Measurements from ENCODE around the gene MAPK8IP1. TPM values are rescaled to one million over a fixed set of nuclear protein-coding genes. Genes with fewer than 3 reads are reported as not detected.

MAPK8IP1 gene
- polyA plus RNA-seq, 2 of the 4 experiments (the other 2 are of a cell fraction): 2.6 to 5.8 TPM

- CTCF ChIA-PET: interaction anchor here (0.6 to 5.6 kb wide), 2 partner anchors 7 to 37 kb away, joined by 3 to 39 read pairs; no protein-coding TSS in a partner anchor
- FAIRE-seq: no peak
- peak in 1 of 2 experiments; percentile 19 for DNase-seq (ENCODE audit: low read depth in 1 of 2, low spot score in 1 of 2)
- POLR2A ChIA-PET: no interaction called here
- no peaks in the 10 kb centered on the region for H3K9me3 ChIP-seq
- H3K27ac ChIP-seq: peak overlapping the region; percentile 11 to 22; a peak in 2 of 6 replicates
- ATAC-seq: peak in 1 of 2 experiments; percentile 53; a peak in 4 of 6 replicates
- WGBS (ENCODE audit: missing lambda C conversion rate): 49% methylated on average over 7 of the region's 7 CpGs
- no peak overlapping the region for H3K4me3 ChIP-seq
- H3K4me1 ChIP-seq: peaks cover 27% of the 10 kb centered on the region
- H3K4me2 ChIP-seq: peak overlapping the region; percentile 36
- TF ChIP-seq MAZ (IDR thresholded peaks at IDR 0.05; ENCODE audit: borderline replicate concordance, low read depth, low read length): no peak
- no peak for TF ChIP-seq GATA3 (IDR thresholded peaks at IDR 0.05; ENCODE audit: borderline replicate concordance)
- peak; percentile 46; the same call in 1 of the 2 replicates for TF ChIP-seq FOSL2 (IDR thresholded peaks at IDR 0.05)
- no peak for TF ChIP-seq FOSL2 (CRISPR knock-in tag; IDR thresholded peaks at IDR 0.05)
These were observed 5.4 kb upstream of the MAPK8IP1 start for GRCh38 chr11:45879803-45880686.

- no peak for TF ChIP-seq NR3C1 (IDR thresholded peaks at IDR 0.05)
- no peak for TF ChIP-seq E2F6 (IDR thresholded peaks at IDR 0.05; ENCODE audit: borderline replicate concordance, low read depth)
- TF ChIP-seq FOSB (CRISPR knock-in tag; IDR thresholded peaks at IDR 0.05): no peak
- TF ChIP-seq RARB (CRISPR knock-in tag; IDR thresholded peaks at IDR 0.05): no peak
- TF ChIP-seq JUN (IDR thresholded peaks at IDR 0.05): no peak
- TF ChIP-seq BHLHE40 (IDR thresholded peaks at IDR 0.05; ENCODE audit: low read depth, low read length): no peak
- TF ChIP-seq BCL3 (IDR thresholded peaks at IDR 0.05): no peak
- no peak for TF ChIP-seq MAFK (IDR thresholded peaks at IDR 0.05; ENCODE audit: partially characterized antibody)
- TF ChIP-seq CTCF (IDR thresholded peaks at IDR 0.05): no peak
- no peak for TF ChIP-seq MAZ (IDR thresholded peaks at IDR 0.05; ENCODE audit: borderline replicate concordance, low read depth, low read length)
- TF ChIP-seq TFCP2L1 (CRISPR knock-in tag; IDR thresholded peaks at IDR 0.05): no peak
- no peak for TF ChIP-seq SREBF2 (IDR thresholded peaks at IDR 0.05)
- TF ChIP-seq EHMT2 (IDR thresholded peaks at IDR 0.05; ENCODE audit: low read depth): no peak
- TF ChIP-seq FOXS1 (CRISPR knock-in tag; IDR thresholded peaks at IDR 0.05): no peak
- WGBS (ENCODE audit: missing lambda C conversion rate): 83% methylated on average over 15 of the region's 15 CpGs
- peak overlapping the region in 1 of 2 experiments; percentile 43; a peak in 3 of 6 replicates for H3K27ac ChIP-seq
- FAIRE-seq (no peak), ATAC-seq (no peak), DNase-seq (ENCODE audit: low read depth in 1 of 2, low spot score in 1 of 2) (no peak)
- H3K4me1 ChIP-seq: peaks cover 27% of the 10 kb centered on the region
- no peak overlapping the region for H3K4me3 ChIP-seq
- H3K4me2 ChIP-seq: peak overlapping the region; percentile 36
- POLR2A ChIA-PET: no interaction called here
- CTCF ChIA-PET: interaction anchor here (1.5 to 5.6 kb wide), 2 partner anchors 8 to 10 kb away, joined by 5 to 39 read pairs; no protein-coding TSS in a partner anchor
- no peaks in the 10 kb centered on the region for H3K9me3 ChIP-seq
These were observed 4.5 kb upstream of the MAPK8IP1 start for GRCh38 chr11:45880772-45881570.

Data from A549 (cell line).